Measurements from ENCODE around the gene GSTO2.
A peak's percentile ranks its signal among the peaks of the same experiment; 100 is the strongest.

The GSTO2 gene

GRCh38 chr10:104351919-104352318 is 82.9 kb downstream of the GSTO2 start:
- Histone ChIP-seq H3K79me2 (ENCODE audit: insufficient read depth, low read length) (no peaks in the 10 kb centered on the region), H2AFZ (ENCODE audit: low read depth, low read length) (no peak overlapping the region), H3K36me3 (ENCODE audit: insufficient read depth, low read length) (no peaks in the 10 kb centered on the region), H3K4me2 (ENCODE audit: insufficient read depth, low read length) (peak overlapping the region; percentile 34; the same call in 1 of the 2 replicates), H3K27ac (ENCODE audit: low read length) (no peak overlapping the region), H3K9ac (ENCODE audit: low read depth, low read length) (no peak overlapping the region), H3K4me1 (ENCODE audit: insufficient read depth, low read length) (peaks cover 27% of the 10 kb centered on the region), H3K27me3 (ENCODE audit: insufficient read depth, low read length, poor library complexity) (peaks cover 38% of the 10 kb centered on the region), H4K20me1 (ENCODE audit: insufficient read depth, low read length) (no peaks in the 10 kb centered on the region), H3K9me3 (ENCODE audit: insufficient read depth, low read length, severe bottlenecking) (no peaks in the 10 kb centered on the region), H3K4me3 (ENCODE audit: low read depth in 1 of 2, low read length in 2 of 2) (no peak overlapping the region)
- TF ChIP-seq EZH2 (IDR thresholded peaks at IDR 0.05; ENCODE audit: borderline replicate concordance, low read depth, low read length, severe bottlenecking): no peak
- no peak for TF ChIP-seq CTCF (IDR thresholded peaks at IDR 0.05; ENCODE audit: borderline replicate concordance, extremely low read depth, low read length, poor library complexity, severe bottlenecking)
- ATAC-seq (ENCODE audit: insufficient read depth, low read depth) (no peak), DNase-seq (no peak)

- H4K20me1 ChIP-seq (ENCODE audit: insufficient read depth, low read length): no peaks in the 10 kb centered on the region
- DNase-seq: peak; percentile 92
- H3K4me2 ChIP-seq (ENCODE audit: insufficient read depth, low read length): peak within 1 kb of the TSS; percentile 67
- peak; percentile 93 for ATAC-seq (ENCODE audit: insufficient read depth, low read depth)
- TF ChIP-seq EZH2 (IDR thresholded peaks at IDR 0.05; ENCODE audit: borderline replicate concordance, low read depth, low read length, severe bottlenecking) (no peak), CTCF (IDR thresholded peaks at IDR 0.05; ENCODE audit: borderline replicate concordance, extremely low read depth, low read length, poor library complexity, severe bottlenecking) (peak; percentile 85)
- H3K27me3 ChIP-seq (ENCODE audit: insufficient read depth, low read length, poor library complexity): peaks cover 36% of the 10 kb centered on the region
- H3K36me3 ChIP-seq (ENCODE audit: insufficient read depth, low read length): no peaks in the 10 kb centered on the region
- H3K4me3 ChIP-seq (ENCODE audit: low read depth in 1 of 2, low read length in 2 of 2): peak within 1 kb of the TSS in 1 of 2 experiments; percentile 51; a peak in 2 of 4 replicates
- H2AFZ ChIP-seq (ENCODE audit: low read depth, low read length): peak within 1 kb of the TSS; percentile 59
- H3K9ac ChIP-seq (ENCODE audit: low read depth, low read length): no peak within 1 kb of the TSS; the same call in 1 of the 2 replicates
- H3K79me2 ChIP-seq (ENCODE audit: insufficient read depth, low read length): no peaks in the 10 kb centered on the region
- peaks cover 27% of the 10 kb centered on the region for H3K4me1 ChIP-seq (ENCODE audit: insufficient read depth, low read length)
- no peak within 1 kb of the TSS for H3K27ac ChIP-seq (ENCODE audit: low read length)
- H3K9me3 ChIP-seq (ENCODE audit: insufficient read depth, low read length, severe bottlenecking): no peaks in the 10 kb centered on the region
These were observed 84.5 kb downstream of the GSTO2 start, which contains the start of gene CFAP58 for GRCh38 chr10:104353325-104354048. Gene CFAP58 (plus strand): TSS chr10:104353833. CDS start chr10:104353898, 65 bp downstream.
